Measurements from ENCODE around the gene LCE1D.

Gene LCE1D

DNA sequence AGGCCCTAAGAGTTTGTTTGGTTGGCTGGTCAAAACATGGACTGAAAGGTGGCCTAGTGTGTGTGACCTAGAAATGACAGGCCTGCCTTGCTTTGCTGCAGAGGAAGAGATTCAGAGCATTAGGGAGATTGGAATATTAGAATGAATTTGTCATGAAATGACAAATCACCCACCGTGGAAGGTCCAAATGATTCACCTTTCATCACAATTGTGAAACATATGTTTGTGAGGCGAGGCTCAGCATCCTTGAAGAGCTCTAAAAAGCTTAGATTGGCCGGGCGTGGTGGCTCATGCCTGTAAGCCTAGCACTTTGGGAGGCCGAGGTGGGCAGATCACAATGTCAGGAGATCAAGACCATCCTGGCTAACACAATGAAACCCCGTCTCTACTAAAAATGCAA lies 20.8 kb downstream of the LCE1D start:
- no peak for DNase-seq

DNA sequence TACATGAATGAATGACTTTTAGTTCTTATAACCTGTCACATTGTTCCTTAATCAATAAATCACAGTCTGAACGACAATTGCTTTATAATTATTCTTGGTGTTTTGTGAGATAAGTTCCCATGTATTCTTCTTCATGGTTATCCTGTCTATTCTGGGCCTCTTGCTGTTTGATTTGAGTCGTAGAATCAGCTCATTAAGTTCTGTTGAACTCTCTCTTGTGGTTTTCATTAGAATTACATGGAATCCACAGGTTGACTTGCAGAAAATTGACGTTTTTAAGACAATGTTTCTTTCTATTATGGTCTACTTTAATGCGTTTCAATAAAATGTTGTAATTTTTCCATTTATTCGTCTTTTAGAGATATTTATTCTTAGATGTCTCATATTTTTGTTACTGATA lies 26.8 kb downstream of the LCE1D start:
- DNase-seq = no peak

DNA sequence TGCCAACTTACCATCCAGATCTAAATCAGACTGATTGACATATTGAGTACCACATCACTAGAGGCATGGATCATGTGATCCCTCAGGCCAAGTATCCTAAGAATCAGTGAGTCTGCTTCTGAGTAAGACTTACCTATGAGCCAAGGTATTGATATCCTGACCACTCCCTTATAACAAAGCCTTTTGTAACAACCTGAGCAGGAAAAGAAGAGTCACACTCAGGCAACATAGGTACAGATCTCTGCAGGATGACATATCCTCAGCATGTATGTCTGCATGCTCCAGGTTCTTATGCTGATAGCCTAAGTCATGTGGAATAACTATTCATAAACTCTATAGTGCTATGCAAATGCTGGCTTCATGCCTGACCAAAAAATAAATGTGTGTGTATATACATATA lies 28.4 kb downstream of the LCE1D start:
- no peak for DNase-seq

GRCh38 chr1:152827173-152827572 lies 30.7 kb downstream of the LCE1D start, which contains the start of gene LCE1A:
Gene LCE1A (plus strand): TSS chr1:152827473. CDS start chr1:152827473, 0 bp downstream.
- no peak for DNase-seq

- DNase-seq = no peak
These were observed 40.3 kb downstream of the LCE1D start for GRCh38 chr1:152836870-152837269.

DNA sequence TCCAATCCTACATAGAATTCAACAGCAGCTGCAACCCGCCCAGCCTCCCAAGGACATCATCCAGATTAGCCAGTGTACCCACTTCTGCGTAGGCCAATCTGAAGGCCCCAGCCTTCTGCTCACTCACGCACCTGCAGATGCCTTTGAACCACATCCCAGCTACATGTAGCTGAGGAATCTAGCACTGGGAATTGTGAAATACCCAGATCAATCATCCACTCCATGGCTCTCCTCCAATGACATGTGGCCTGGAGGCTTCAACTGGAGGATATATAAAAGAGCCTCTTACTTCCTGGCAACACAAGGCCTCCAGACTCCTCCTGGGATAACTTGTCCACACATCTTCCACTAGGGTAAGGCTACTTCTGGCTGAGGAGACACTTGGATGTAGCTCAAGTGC lies 46.0 kb downstream of the LCE1D start, which contains the start of gene LCE6A:
LCE6A (plus strand) TSS at position 301 of the 400 bp plus-strand sequence. CDS start 665 bp downstream, outside the sequence.
- no peak for DNase-seq

All from NCI-H446 treated with DMSO at 0.1 percent for 48 hours (cell line).